Measurements from ENCODE around the gene MYL3.

The MYL3 gene

DNA sequence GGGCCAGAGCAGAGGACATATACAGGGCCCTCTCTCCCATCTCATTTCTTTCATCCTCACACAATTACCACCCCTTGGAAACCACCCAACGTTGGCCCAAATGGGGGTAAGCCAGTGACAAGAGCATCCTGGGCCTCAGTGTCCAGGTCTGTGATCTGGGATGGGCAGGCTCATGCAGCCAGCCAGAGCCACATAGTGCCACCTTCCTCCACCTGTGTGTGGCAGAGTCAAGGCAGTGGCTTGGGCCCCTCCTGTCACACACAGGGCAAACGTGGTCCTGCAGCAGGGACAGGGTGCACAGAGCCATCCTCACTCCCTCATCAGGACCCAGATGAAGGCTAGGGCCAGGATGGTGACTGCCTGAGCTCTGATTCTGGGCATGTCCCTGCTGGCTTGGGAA, 2.3 kb upstream of the MYL3 start:
- DNase-seq: no peak

- no peak for DNase-seq
Observed at GRCh38 chr3:46865031-46865507, 1.8 kb upstream of the MYL3 start.

- no peak for DNase-seq
Observed at GRCh38 chr3:46864061-46864881, 1.0 kb upstream of the MYL3 start.

DNA sequence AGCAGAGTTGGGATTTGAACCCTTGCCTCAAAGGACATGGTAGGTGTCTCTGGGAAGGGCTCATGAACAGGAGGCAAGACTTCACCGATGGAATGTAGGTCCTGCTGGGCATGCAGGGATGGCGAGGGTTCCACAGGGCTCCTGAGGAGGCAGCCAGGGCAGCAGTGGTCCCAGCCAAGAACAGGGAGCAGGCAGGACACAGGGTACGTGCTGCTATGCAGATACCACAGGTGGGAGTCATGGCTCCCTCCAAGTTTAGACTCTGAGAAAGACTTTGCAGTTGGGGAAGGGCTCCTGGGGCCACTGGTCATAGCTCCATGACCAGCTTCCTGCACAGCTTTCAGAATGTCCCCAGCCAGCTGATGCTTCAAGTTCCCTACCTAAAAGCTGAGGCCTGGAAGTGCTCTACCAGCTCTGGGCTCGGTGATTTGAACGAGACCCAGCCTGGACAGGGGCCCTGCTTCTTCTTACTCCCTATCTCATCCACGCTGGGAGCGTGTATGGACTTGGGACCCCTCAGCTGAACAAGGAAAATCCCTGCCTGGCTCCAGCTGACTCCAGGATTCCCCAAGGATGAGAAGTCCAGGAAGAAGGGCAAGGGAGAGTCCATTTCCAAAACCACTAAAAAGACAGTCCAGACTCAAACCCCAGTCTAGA, 747 bp downstream of the MYL3 start:
- no peak for DNase-seq

- no peak for DNase-seq
Observed at GRCh38 chr3:46861605-46862368, 1.5 kb downstream of the MYL3 start.

- no peak for DNase-seq
Observed at GRCh38 chr3:46860810-46861604, 2.2 kb downstream of the MYL3 start.

- no peak for DNase-seq
Observed at GRCh38 chr3:46860017-46860809, 3.0 kb downstream of the MYL3 start.

DNA sequence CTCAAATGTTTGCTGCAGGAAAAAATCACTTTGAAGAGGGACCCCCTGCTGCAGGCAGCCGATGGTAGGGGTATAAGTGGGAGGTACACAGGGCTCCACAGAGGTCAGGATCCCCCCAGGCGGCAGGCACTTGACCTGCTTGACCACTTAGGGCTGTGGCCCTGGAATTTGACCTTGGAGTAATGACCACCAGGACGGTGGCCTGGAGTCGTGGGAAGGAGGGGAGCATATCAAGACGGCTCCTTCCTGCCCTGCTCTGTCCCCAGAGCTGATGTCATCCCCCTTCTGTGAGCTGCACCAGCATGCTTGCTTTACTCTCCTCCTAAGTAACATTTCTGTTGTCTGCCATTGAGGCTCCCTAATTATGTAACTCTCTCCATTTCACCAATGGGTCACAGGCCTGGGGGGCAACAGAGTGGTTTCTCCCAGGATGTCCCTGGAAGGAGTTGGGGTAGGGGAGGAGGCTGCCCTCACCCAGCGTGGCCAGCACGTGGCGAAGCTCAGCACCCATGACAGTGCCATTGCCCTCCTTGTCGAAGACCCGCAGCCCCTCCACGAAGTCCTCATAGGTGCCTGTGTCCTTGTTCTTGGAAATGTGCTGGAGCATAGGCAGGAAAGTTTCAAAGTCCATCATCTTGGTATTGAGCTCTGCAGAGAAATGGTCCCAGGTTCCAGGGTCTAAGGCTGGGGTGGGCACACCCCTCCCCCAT, 4.1 kb downstream of the MYL3 start:
- DNase-seq: no peak

- no peak for DNase-seq
Observed at GRCh38 chr3:46858456-46858855, 4.8 kb downstream of the MYL3 start.

DNA sequence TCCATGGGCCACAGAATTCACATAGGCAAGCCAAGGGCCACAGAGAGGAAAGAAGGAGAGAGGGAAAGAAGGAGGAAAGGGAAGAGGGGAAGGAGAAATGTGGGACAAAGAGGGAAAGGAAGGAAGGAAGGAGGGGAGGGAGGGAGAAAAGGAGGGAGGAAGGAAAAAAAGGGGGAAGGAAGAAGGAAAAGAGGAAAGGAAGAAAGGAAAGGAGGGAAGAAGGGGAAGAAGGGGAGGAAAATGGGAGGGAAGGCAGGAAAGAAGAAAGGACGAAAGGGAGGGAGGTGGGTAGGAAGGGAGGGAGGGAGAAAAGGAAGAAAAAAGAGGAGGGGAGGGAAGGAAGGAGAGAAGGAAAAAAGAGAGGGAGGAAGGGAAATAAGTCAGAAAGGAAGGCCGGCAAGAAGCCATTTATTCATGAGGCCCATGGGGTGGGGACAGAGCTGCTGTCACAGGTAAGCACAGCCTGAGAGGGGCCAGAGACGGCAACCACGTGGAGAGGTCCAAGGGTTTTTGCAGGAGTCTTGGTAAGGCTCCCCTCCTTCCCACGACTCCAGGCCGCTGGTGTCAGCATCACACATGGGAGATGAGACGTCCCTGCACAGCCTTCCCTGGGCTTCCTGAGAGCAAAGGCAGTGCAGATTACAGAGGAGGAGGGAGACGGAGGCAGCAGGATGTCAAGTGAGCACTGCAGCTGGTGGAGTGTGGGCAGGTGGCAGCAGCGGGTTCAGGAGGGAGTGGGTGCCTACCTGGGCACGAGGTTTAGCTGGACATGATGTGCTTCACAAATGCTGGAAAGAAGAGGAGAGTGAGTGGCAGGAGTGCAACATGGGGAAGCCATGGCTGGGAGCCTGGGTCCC, 5.5 kb downstream of the MYL3 start:
- DNase-seq: no peak

- DNase-seq: no peak
Observed at GRCh38 chr3:46856576-46857471, 6.4 kb downstream of the MYL3 start.

DNA sequence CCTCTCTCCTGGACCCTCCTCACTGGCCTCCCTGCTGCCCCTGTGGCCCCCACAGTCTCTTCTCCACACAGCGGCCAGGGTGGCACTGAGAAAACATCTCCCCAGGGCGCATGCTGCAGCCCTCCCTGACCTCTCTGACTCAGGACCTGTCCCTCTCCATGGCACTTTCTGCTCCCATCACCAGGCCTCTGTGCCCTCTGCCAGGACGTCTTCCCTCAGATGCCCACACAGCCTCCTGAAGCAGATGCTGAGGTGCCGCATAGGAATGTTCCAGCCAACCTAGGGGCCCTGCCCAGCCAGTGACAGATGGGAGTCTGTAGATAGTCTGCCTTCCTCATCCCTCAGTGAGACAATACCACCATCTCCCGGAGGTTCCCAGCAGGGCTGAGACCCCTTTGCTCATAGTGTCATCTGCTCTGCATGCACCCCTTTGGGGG, 8.7 kb downstream of the MYL3 start:
- no peak for DNase-seq

GRCh38 chr3:46853441-46854415, 9.5 kb downstream of the MYL3 start:
- no peak for DNase-seq

GRCh38 chr3:46852839-46853355, 10.3 kb downstream of the MYL3 start:
- DNase-seq: no peak

GRCh38 chr3:46852334-46852720, 10.9 kb downstream of the MYL3 start:
- no peak for DNase-seq
